Testis (tissue), 5 donors: Measurements from ENCODE around the gene BCKDHA. TPM values are rescaled to one million over a fixed set of nuclear protein-coding genes. Genes with fewer than 3 reads are reported as not detected.

Source experiments
- DNase-seq: peaks from one replicate; pipeline ENCODE4 v3.0.0-alpha.2; 2019
- H3K27ac ChIP-seq, 2 donors: fragments of 200-600 bp; sonication (generic); one replicate each; pipeline ENCODE4 v1.5.1; 2019
- H3K27me3 ChIP-seq: fragments of 200-600 bp; sonication (generic); one replicate; pipeline ENCODE4 v1.5.1; 2019
- H3K36me3 ChIP-seq: fragments of 200-600 bp; sonication (generic); one replicate; pipeline ENCODE4 v1.5.1; 2017; ENCODE audit warnings: low read depth; ENCODE audit errors: missing control alignments
- H3K4me1 ChIP-seq: fragments of 200-600 bp; sonication (generic); one replicate; pipeline ENCODE4 v1.5.1; 2019
- H3K4me3 ChIP-seq, 2 donors: fragments of 200-600 bp; sonication (generic); one replicate each; pipeline ENCODE4 v1.5.1; 2017 to 2019
- H3K9me3 ChIP-seq: fragments of 200-600 bp; sonication (generic); one replicate; pipeline ENCODE4 v1.5.1; 2017
- POLR2A ChIP-seq: fragments of 450-650 bp; IDR thresholded peaks from one replicate; pipeline ENCODE4 v1.6.1; 2017; ENCODE audit warnings: antibody characterized with exemption, mild to moderate bottlenecking, moderate library complexity
- WGBS, 2 donors: methylation state at CpG; one replicate each; pipeline ENCODE4 v1.1.5; 2018; 5-methylcytosine and 5-hydroxymethylcytosine counted together
- intact Hi-C: fragments of 100-400 bp; cut with DNase I; formaldehyde crosslinking; loops from one replicate; pipeline ENCODE4 v1.15.1; 2023; ENCODE audit warnings: low total_unique reads
- long read RNA-seq, 2 donors: transcript quantifications; one replicate each; lab custom pipeline, GENCODE V29; 2026
- polyA plus RNA-seq: library from polyadenylated mRNA; stranded (reverse); fragments of 350-450 nt; fragmentation: Illumina TruSeq; extraction: RNeasy Lipid Tissue Mini Kit (QIAGEN cat#74804); gene quantifications from one replicate; pipeline ENCODE4 v1.2.3, GENCODE V29; 2014; ENCODE audit warnings: low read depth, low replicate concordance; ENCODE audit not compliant: insufficient read depth
- total RNA-seq, 2 donors: library from RNA; depleted of rRNA; stranded (reverse); fragments of >200 nt; gene quantifications; one replicate each; pipeline ENCODE4 v1.2.3, GENCODE V29; 2016
- TF ChIP-seq, protein P1 (sequence below), 3 experiments: fragments of 450-650 bp in 2 of 3; fragments of 200-600 bp in 1 of 3; sonication (generic) in 1 of 3; IDR thresholded peaks; one replicate each; pipeline ENCODE4 v1.5.1; 2016 to 2019; ENCODE audit warnings: antibody characterized with exemption in 3 of 3, mild to moderate bottlenecking in 2 of 3, moderate library complexity in 1 of 3

BCKDHA gene
- total RNA-seq (10 to 100 TPM; 80.8 to 81.3 TPM), polyA plus RNA-seq (53.1 TPM)
- long read RNA-seq, donor 1, transcript BCKDHA-201 (9 exons, 2,103 nt) = major isoform, 14 of 14 reads
- long read RNA-seq, donor 1, partial matches to known transcripts = 0 of 14 reads
- long read RNA-seq, donor 1, other reads (novel, unspliced or antisense) = 0 of 14 reads
- long read RNA-seq, donor 2, transcript BCKDHA-201 (9 exons, 2,103 nt) = major isoform, 13 of 28 reads
- long read RNA-seq, donor 2, partial matches to known transcripts = 15 of 28 reads
- long read RNA-seq, donor 2, other reads (novel, unspliced or antisense) = 0 of 28 reads

DNA sequence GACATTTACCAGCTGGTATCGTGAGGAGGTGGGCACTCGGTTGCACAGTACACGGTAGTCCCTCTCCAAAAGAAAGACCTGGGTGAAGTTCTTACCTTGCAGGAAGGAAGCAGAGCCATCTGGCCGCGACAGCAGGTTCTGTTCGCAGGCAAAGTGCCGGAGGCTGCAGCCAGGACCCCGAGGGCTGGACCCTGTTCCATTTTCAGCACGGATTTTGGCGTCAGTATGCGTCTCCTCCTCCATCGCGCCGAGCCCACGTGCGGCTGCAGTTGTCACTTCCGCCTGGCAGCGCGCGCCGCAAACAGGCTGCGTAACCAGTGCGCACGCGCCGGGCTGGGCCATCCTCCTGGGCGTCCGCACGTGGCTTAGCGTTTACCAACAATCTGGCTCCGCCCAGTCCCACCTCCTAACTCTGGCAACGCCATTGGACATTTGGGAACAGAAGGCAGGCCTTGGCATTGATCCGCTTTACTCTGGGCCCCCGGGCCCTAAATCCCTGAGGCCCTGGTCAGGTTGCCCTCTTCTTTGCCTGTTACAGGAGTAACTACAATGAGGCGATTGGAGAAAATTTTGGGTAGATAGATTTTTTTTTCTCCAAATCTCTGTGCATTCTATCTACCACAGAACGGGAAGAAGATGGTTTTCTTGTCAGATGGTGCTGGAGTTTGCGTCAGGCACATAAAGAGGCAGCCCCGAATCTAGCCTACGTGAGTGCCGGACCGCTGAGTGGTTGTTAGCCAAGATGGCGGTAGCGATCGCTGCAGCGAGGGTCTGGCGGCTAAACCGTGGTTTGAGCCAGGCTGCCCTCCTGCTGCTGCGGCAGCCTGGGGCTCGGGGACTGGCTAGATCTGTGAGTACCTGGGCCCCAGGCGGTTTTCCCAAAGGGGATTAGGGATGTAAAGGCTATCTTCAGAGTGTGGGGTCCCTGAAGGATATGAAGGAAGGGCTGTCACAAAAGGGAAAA, at the start of gene BCKDHA, which contains the start of gene EXOSC5:
Gene BCKDHA (plus strand): TSS at position 733 of the 964 bp plus-strand sequence. CDS start 10 bp downstream, at position 743.
Gene EXOSC5 (minus strand): TSS at position 274 of the 964 bp plus-strand sequence. CDS start 31 bp downstream, at position 243.
- TF ChIP-seq POLR2A = no peak
- TF ChIP-seq, protein P1, sequence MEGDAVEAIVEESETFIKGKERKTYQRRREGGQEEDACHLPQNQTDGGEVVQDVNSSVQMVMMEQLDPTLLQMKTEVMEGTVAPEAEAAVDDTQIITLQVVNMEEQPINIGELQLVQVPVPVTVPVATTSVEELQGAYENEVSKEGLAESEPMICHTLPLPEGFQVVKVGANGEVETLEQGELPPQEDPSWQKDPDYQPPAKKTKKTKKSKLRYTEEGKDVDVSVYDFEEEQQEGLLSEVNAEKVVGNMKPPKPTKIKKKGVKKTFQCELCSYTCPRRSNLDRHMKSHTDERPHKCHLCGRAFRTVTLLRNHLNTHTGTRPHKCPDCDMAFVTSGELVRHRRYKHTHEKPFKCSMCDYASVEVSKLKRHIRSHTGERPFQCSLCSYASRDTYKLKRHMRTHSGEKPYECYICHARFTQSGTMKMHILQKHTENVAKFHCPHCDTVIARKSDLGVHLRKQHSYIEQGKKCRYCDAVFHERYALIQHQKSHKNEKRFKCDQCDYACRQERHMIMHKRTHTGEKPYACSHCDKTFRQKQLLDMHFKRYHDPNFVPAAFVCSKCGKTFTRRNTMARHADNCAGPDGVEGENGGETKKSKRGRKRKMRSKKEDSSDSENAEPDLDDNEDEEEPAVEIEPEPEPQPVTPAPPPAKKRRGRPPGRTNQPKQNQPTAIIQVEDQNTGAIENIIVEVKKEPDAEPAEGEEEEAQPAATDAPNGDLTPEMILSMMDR (IDR thresholded peaks at IDR 0.05) = peak in 1 of 3 experiments; percentile 7
- peak; percentile 100 for DNase-seq
- intact Hi-C loops = no loop called here
- peaks cover 17% of the 10 kb centered on the region for H3K4me1 ChIP-seq
- peak within 1 kb of the TSS; percentile 93 to 98 for H3K4me3 ChIP-seq
- H3K27ac ChIP-seq = peak within 1 kb of the TSS; percentile 80 to 92
- H3K9me3 ChIP-seq = no peaks in the 10 kb centered on the region
- 0% methylated on average over 15 to 49 of the region's 50 CpGs for WGBS, 2 donors
- H3K27me3 ChIP-seq = no peaks in the 10 kb centered on the region
- no peaks in the 10 kb centered on the region for H3K36me3 ChIP-seq

DNA sequence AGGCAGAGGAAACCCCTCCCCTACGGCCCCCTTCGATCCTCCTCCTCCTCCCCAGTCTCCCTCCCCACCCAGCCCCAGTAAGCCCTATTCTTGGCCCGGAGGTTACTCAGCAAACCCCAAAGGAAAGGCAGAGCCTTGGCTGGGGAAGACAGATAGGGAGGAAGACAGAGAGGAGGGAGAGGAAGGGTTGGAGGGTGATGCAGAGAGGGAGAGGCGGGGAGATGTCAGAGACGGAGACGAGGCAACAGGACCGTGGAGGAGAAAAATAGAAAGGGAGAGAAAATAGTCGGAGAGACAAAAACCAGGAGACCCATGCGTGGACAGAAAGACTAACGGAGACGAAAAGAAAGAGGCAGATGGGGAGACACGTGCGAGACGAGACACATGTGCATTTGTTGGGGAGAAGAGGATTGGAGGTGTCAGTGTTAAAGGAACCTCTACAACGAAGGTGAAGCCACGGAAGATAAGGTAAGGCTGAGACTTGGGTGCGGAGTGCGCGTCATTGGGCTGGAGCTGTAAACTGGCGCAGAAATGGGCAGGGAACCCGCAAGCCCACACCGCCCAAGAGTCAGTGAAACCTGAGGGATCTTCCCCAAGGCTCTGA, 46.8 kb upstream of the BCKDHA start:
- no peaks in the 10 kb centered on the region for H3K27me3 ChIP-seq
- TF ChIP-seq POLR2A = no peak
- TF ChIP-seq, protein P1 (IDR thresholded peaks at IDR 0.05) = no peak
- intact Hi-C loops = no loop called here
- peak overlapping the region; percentile 68 to 69 for H3K4me3 ChIP-seq
- H3K4me1 ChIP-seq = peaks cover 8% of the 10 kb centered on the region
- no peak for DNase-seq
- no peaks in the 10 kb centered on the region for H3K9me3 ChIP-seq
- WGBS, 2 donors = 4 to 10% methylated on average over 22 of the region's 22 CpGs
- no peaks in the 10 kb centered on the region for H3K36me3 ChIP-seq
- H3K27ac ChIP-seq = peak overlapping the region in 1 of 2 donors; percentile 91

DNA sequence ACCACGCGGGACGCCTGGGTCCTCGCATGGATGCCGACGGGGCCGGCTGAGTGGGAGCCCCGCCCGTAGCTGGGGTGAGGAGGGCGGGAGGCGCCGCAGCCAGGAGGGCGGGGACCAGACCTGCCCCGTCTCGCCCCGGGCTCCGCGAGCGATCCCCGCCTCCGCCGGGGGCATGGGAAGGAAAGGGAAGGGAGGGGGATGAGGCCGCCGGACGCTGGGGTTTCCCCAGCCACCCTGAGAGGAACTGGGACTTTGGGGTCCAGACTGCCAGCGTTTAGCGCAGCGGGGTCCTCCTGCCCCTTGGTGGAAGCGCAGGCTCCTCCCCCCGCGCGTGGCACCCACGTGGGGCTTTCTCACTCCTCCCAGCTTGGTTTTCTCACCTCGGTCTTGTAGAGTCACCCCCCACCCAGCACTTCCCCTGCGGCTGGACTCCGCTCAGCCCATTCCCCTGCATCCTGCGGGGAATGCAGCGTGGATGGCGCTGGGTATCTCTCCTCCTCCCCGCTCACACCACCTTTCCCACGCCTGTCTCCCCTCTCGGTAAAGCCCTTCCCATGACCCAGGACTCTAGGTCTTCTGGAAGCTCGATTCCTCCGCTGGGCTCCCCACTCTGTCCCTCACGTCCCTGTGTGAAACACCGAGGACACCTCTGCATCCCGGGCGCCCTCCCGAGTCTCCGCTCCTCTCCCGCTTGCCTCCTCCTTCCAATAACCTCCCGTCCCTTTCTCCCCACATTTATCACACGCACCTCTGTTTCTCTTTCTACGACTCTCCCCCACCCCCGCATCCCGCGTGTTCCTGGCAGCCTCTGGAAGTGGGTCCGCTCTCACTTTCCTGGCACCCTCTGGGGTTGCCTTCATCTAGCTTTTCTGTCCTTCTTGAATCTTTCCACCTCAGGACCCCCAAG, 46.0 kb upstream of the BCKDHA start:
- H3K27ac ChIP-seq = peak overlapping the region; percentile 39 to 91
- no peak for TF ChIP-seq POLR2A
- TF ChIP-seq, protein P1 (IDR thresholded peaks at IDR 0.05) = no peak
- no peaks in the 10 kb centered on the region for H3K36me3 ChIP-seq
- H3K4me1 ChIP-seq = peaks cover 8% of the 10 kb centered on the region
- intact Hi-C loops = no loop called here
- 1 to 2% methylated on average over 33 to 58 of the region's 58 CpGs for WGBS, 2 donors
- H3K9me3 ChIP-seq = no peaks in the 10 kb centered on the region
- H3K27me3 ChIP-seq = no peaks in the 10 kb centered on the region
- peak; percentile 62 for DNase-seq
- peak overlapping the region; percentile 68 to 69 for H3K4me3 ChIP-seq

DNA sequence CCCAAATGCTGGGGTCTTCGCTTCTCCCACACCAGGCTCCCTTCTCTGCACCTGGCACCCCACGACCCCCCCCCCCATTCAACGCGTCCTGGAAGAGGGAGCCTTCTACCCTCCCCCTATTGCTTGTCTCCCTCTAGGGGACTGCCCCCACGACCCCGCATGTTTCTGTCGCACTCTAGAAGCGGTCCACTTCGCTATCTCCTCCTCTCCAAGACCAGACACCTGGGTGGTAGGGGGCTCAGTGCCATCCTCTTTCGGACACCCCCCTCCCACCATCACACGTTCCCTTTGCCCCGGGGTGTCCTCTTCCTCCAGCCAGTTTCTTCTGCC, 45.4 kb upstream of the BCKDHA start:
- H3K4me3 ChIP-seq = peak overlapping the region; percentile 68 to 69
- no peaks in the 10 kb centered on the region for H3K36me3 ChIP-seq
- no peaks in the 10 kb centered on the region for H3K27me3 ChIP-seq
- peak overlapping the region; percentile 52 to 91 for H3K27ac ChIP-seq
- 1 to 3% methylated on average over 12 of the region's 12 CpGs for WGBS, 2 donors
- DNase-seq = no peak
- no peak for TF ChIP-seq POLR2A
- TF ChIP-seq, protein P1 (IDR thresholded peaks at IDR 0.05) = no peak
- H3K4me1 ChIP-seq = peaks cover 8% of the 10 kb centered on the region
- intact Hi-C loops = no loop called here
- no peaks in the 10 kb centered on the region for H3K9me3 ChIP-seq
